ENCODE measurements around the gene RPUSD2.
"Not testable (repeated sequence)": the region's sequence is repeated elsewhere in the genome, so short reads cannot be mapped to it uniquely, and the experiment has no call there.

RPUSD2 gene

DNA sequence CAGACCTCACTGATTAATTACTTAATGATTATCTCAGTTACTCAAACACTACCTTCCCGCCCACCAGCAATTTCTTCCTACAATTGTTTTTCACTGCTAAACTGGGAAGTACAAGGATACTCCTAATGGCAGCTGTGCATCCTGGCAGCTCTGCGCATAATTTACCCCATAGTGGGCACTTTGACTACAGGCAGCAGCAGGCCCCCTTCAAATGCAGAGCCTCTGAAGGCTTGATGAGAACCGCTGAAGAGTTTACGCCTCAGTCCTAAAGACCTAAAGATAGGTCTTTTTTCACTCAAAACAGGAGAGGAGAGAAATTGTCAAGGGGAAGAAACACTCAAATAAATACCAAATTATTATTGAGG is 15.0 kb upstream of the RPUSD2 start:
- Mint-ChIP-seq H3K27ac (no peak overlapping the region), H3K36me3 (peaks cover 49% of the 10 kb centered on the region), H3K4me3 (no peak overlapping the region), H3K27me3 (no peaks in the 10 kb centered on the region), H3K4me1 (peaks cover 4% of the 10 kb centered on the region), H3K9me3 (no peaks in the 10 kb centered on the region)
- CTCF ChIA-PET, result no interaction called here
- no peak for DNase-seq

DNA sequence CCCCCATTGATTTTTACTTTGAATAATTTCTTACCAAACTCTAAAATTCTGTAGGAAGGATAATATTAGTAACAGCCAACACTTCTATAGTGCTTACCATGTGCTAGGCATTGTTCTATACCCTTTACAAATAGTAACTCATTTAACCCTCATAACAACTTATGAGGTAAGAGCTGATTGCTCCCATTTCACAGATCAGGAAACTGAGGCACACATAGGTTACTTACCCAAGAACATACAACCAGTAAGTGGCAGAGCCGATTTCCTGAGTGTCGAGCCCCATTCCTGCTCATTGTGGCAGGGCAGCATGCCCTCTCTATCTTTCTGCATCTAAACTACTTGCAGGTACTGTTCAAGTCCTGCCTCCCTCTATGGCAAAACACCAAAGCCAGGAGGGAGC is 13.2 kb upstream of the RPUSD2 start:
- no peak overlapping the region for H3K4me3 Mint-ChIP-seq
- H3K27ac Mint-ChIP-seq, result no peak overlapping the region
- H3K27me3 Mint-ChIP-seq, result no peaks in the 10 kb centered on the region
- no peak for DNase-seq
- no peaks in the 10 kb centered on the region for H3K9me3 Mint-ChIP-seq
- peaks cover 14% of the 10 kb centered on the region for H3K4me1 Mint-ChIP-seq
- CTCF ChIA-PET, result no interaction called here
- H3K36me3 Mint-ChIP-seq, result peaks cover 48% of the 10 kb centered on the region

DNA sequence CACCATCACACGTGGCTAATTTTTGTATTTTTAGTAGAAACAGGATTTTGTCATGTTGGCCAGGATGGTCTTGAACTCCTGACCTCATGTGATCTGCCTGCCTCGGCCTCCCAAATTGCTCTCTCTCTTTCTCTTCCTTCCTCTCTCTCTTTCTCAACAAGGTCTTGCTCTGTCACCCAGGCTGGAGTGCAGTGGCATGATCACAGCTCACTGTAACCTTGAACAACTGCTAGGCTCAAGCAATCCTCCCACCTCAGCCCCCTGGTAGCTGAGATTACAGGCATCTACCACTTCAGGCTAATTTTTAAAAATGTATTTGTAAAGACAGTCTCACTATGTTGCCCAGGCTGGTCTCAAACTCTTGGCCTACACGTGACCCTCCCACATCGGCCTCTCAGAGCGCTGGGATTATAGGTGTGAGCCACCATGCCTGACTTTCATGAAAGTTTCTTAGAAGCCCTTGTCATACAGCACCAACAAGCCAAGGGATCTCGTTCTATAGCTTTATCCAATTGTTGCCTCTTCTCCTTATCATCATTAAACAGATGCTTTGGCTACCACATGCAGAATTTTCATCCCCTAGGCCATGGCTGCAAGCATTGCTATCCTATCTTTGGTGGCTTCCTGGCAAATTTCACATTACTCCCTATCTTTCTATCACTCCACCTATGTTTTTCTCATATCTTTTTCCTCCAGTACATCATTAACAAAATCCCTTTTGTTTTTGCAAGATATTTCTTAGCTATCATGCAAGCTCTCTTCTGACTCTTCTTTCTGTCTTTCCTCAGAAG is 10.0 kb upstream of the RPUSD2 start:
- Mint-ChIP-seq H3K9me3 (no peaks in the 10 kb centered on the region), H3K27ac (no peak overlapping the region), H3K27me3 (no peaks in the 10 kb centered on the region), H3K36me3 (peaks cover 44% of the 10 kb centered on the region), H3K4me3 (no peak overlapping the region), H3K4me1 (peaks cover 34% of the 10 kb centered on the region)
- no peak for DNase-seq
- CTCF ChIA-PET, result no interaction called here

DNA sequence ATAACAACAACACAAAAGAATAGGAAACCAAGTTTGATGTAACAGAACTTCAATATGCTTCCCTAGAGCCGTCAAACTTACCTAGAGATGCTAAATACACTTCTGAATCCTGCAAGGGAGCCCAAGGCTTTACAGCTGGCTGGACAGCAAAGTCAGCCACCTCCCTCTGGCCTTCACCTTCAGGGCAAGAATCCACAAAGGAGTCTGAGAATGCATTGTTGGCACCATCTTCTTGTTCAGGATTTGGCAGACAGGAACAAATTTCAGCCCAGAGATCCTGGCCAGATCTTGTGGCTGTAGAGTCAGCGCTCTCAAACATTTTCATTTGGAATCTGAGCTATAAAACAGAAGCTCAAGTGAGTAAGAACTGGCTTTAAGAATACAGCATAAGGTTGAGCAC is 6.4 kb upstream of the RPUSD2 start:
- Mint-ChIP-seq H3K4me1 (peaks cover 57% of the 10 kb centered on the region), H3K27ac (no peak overlapping the region), H3K4me3 (peak overlapping the region; percentile 18), H3K27me3 (peaks cover 18% of the 10 kb centered on the region), H3K36me3 (peaks cover 17% of the 10 kb centered on the region), H3K9me3 (no peaks in the 10 kb centered on the region)
- CTCF ChIA-PET, result no interaction called here
- DNase-seq, result no peak

DNA sequence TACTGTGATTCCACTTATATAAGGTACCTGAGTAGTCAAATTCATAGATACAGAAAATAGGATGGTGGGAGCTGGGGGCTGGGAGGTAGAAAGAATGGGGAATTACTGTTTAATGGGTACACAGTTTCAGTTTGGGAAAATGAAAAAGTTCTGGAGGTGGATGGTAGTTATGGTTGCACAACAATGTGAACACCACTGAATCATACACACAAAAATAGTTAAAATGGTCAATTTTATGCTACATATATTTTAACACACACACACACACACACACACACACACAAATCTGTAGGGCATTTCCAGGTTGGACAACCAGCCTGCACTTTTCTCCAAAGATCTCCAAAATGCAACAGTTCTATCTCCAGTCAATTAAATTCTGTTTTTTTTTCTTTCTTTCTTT is 5.7 kb upstream of the RPUSD2 start:
- no peak for DNase-seq
- Mint-ChIP-seq H3K27ac (no peak overlapping the region), H3K27me3 (peaks cover 18% of the 10 kb centered on the region), H3K36me3 (peaks cover 15% of the 10 kb centered on the region), H3K4me1 (peaks cover 59% of the 10 kb centered on the region), H3K4me3 (peak overlapping the region; percentile 57), H3K9me3 (no peaks in the 10 kb centered on the region)
- CTCF ChIA-PET, result no interaction called here

DNA sequence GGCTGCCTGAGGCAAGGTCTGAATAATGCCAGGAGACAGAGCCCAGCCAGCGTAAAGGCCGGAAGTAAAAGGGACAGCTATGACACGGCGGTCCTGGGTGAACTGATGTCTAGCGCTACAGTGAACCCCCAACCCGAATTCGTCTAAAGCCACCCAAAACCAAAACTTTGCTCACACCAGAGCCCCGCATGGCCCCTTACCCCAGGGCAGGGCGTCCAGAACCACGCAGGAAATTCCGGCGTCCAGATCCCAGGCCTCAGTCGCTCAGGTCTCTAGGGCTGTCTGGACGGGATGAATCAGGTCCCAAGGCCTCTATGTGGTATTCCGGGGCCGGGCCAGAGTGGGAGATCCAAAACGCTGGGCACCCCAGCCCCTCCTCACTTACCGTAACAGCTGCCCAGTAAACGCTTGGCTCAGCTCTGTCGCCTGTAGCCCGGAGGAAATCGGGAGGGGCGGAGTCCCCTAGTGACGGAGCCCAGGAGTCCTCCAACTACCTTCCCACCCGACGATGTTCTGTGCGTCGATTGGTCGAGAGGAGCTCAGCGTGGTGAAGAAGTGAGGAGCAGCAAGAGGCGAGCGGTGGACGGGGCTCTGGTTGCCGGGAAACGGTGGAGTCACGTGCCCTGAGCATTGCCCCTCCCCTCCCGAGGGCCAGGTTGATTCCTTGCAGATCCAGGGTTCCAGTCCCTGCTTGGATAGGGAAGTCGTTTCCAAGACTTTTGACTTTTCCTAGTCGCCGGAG is 4.3 kb upstream of the RPUSD2 start, which contains the start of gene CCDC32:
Gene CCDC32, minus strand, starts transcription at position 452 of the 742 bp plus-strand sequence. CDS start 2,027 bp downstream, outside the sequence.
- H3K27ac Mint-ChIP-seq, result peak within 1 kb of the TSS; percentile 95
- H3K4me1 Mint-ChIP-seq, result peaks cover 60% of the 10 kb centered on the region
- H3K27me3 Mint-ChIP-seq, result peaks cover 18% of the 10 kb centered on the region
- peak; percentile 98 for DNase-seq
- CTCF ChIA-PET, result interaction anchor here (1.0 to 1.4 kb wide), 2 partner anchors 11 to 218 kb away, joined by 3 to 4 read pairs; no protein-coding TSS in a partner anchor
- H3K9me3 Mint-ChIP-seq, result no peaks in the 10 kb centered on the region
- peaks cover 10% of the 10 kb centered on the region for H3K36me3 Mint-ChIP-seq
- peak within 1 kb of the TSS; percentile 96 for H3K4me3 Mint-ChIP-seq

DNA sequence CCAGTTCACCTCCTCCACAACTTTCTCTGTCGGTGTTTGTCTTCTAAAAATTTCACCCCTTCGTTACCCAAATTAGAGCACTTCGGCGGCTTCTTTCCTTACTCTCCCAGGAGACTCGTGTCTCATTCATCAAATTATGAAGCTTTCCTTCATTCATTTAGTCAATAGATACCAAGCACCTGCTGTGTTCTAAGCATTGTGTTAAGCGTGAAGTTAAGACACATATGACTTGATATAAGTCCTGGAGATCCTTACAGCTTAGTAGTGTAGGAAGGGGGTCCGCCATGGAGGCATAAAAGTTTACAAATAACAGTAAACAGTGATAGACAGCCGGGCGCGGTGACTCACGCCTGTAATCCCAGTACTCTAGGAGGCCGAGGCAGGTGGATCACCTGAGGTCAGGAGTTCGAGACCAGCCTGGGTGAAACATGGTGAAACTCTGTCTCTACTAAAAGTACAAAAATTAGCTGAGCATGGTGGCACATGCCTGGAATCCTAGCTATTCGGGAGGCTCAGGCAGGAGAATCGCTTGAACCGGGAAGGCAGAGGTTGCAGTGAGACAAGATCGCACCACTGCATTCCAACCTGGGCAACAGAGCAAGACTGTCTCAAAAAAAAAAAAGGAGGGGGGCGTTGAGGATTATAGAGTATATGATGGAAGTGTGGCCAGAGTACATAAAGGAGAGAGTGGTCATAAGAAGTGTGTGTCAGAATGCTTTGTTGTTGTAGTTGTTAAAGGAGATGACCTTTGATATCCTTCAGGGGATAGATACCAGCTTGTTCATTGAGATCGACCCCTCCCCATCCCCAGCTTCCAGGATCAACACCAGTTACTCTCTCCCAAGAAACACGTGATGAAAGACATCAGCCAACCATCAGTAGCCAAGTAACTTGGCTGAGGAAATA is 3.5 kb upstream of the RPUSD2 start:
- peaks cover 18% of the 10 kb centered on the region for H3K27me3 Mint-ChIP-seq
- H3K9me3 Mint-ChIP-seq, result no peaks in the 10 kb centered on the region
- H3K27ac Mint-ChIP-seq, result peak overlapping the region; percentile 95
- peaks cover 62% of the 10 kb centered on the region for H3K4me1 Mint-ChIP-seq
- H3K4me3 Mint-ChIP-seq, result peak overlapping the region; percentile 96
- CTCF ChIA-PET, result interaction anchor here (1.0 to 1.4 kb wide), 2 partner anchors 10 to 217 kb away, joined by 3 to 4 read pairs; no protein-coding TSS in a partner anchor
- DNase-seq, result no peak
- peaks cover 5% of the 10 kb centered on the region for H3K36me3 Mint-ChIP-seq

DNA sequence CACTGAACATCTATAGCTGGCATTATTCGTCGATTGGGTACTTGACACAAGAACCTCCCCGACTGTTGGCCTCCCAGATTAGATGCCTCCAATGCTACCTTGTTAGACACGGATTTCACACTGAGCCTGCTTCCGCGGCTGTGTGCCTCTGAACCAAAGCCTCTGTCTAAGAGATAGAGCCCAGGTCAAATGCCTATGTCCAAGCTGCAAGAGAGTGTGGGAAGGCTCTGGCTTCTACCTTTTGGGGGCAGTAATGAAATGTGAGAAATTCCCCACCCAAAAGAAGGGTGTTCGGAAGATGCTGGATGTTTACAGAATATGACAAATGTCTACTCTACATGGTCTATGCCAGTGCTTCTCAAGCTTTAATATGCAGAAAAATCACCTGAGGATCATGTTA is 2.0 kb upstream of the RPUSD2 start:
- no peak overlapping the region for H3K4me3 Mint-ChIP-seq
- peak overlapping the region; percentile 37 for H3K27ac Mint-ChIP-seq
- peaks cover 63% of the 10 kb centered on the region for H3K4me1 Mint-ChIP-seq
- H3K9me3 Mint-ChIP-seq, result no peaks in the 10 kb centered on the region
- DNase-seq, result no peak
- CTCF ChIA-PET, result interaction anchor here (1.2 kb wide), 2 partner anchors 24 to 47 kb away, joined by 3 read pairs; no protein-coding TSS in a partner anchor
- H3K36me3 Mint-ChIP-seq, result no peaks in the 10 kb centered on the region
- H3K27me3 Mint-ChIP-seq, result peaks cover 18% of the 10 kb centered on the region

DNA sequence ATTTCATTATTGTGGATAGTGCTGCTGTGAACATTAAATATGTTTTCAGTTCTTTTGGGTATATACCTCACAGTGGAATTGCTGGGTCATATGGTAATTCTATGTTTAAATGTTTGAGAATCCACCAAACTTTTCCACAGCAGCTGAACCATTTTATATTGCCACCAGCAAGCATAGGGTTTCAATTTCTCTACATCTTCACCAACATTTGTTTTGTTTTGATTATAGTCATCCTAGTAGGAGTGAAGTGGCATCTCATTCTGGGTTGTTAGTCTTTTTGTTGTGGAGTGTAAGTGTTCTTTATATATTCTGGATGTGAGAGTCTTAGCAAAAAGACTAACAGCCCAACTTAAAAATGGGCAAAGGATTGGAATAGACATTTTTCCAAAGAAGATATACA is 6.0 kb downstream of the RPUSD2 start:
- no peak overlapping the region for H3K4me3 Mint-ChIP-seq
- H3K27ac Mint-ChIP-seq, result no peak overlapping the region
- peaks cover 13% of the 10 kb centered on the region for H3K4me1 Mint-ChIP-seq
- no peaks in the 10 kb centered on the region for H3K9me3 Mint-ChIP-seq
- no peak for DNase-seq
- no peaks in the 10 kb centered on the region for H3K27me3 Mint-ChIP-seq
- peaks cover 24% of the 10 kb centered on the region for H3K36me3 Mint-ChIP-seq
- CTCF ChIA-PET, result interaction anchor here (1.6 kb wide), 1 partner anchor 10 kb away, joined by 4 read pairs; the partner anchor contains the start of gene CCDC32

DNA sequence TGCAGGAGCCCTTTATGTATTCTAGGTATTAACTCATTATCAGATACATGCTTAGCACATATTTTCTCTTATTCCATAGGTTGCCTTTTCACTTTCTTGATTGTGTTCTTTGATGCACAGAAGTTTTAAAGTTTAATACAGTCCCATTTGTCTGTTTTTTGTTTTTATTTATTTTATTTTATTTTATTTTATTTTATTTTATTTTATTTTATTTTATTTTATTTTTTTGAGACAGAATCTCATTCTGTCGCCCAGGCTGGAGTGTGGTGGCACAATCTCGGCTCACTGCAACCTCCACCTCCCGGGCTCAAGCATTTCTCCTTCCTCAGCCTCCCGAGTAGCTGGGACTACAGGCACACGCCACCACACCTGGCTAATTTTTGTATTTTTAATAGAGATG is 7.8 kb downstream of the RPUSD2 start:
- H3K4me3 Mint-ChIP-seq, H3K27me3 Mint-ChIP-seq, H3K4me1 Mint-ChIP-seq, H3K9me3 Mint-ChIP-seq, H3K27ac Mint-ChIP-seq, DNase-seq: not testable (repeated sequence)
- H3K36me3 Mint-ChIP-seq, result peaks cover 24% of the 10 kb centered on the region
- CTCF ChIA-PET, result interaction anchor here (1.3 to 1.6 kb wide), 2 partner anchors 12 to 13 kb away, joined by 4 read pairs; partner anchors contain the start of gene CCDC32

DNA sequence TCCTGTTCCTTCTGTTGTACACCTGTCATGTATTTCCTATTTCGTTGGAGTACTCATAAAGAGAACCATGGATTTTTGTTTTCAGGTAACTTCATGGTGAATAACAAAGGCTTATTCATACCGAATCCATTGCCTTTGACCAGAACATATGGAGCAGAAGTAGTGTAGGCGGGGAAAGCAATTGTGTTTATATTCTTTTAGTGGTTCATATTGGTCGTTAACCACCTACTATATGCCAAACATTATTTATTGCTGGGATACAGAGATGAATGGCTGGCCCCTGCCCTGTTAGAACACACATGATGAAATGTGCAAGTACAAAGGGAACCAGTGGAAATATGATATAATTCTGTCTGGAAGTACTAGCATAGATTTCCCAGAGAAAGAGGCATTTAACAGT is 9.8 kb downstream of the RPUSD2 start:
- no peaks in the 10 kb centered on the region for H3K27me3 Mint-ChIP-seq
- no peak overlapping the region for H3K4me3 Mint-ChIP-seq
- CTCF ChIA-PET, result no interaction called here
- peaks cover 6% of the 10 kb centered on the region for H3K4me1 Mint-ChIP-seq
- no peak for DNase-seq
- H3K27ac Mint-ChIP-seq, result no peak overlapping the region
- no peaks in the 10 kb centered on the region for H3K9me3 Mint-ChIP-seq
- peaks cover 12% of the 10 kb centered on the region for H3K36me3 Mint-ChIP-seq

DNA sequence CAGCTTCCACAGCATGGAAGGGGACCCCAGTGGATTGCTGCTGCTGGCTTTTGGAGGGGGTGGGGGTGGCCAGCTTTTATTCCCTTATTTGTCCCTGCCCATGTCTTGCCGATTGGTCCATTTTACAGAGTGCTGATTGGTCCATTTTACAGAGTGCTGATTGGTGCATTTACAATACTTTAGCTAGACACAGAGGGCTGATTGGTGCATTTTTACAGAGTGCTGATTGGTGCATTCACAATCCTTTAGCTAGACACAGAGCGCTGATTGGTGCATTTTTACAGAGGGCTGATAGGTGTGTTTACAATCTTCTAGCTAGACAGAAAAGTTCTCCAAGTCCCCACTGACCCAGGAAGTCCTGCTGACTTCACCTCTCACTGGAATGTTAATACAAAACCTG is 12.7 kb downstream of the RPUSD2 start:
- H3K9me3 Mint-ChIP-seq, H3K27me3 Mint-ChIP-seq, H3K36me3 Mint-ChIP-seq, CTCF ChIA-PET, DNase-seq, H3K27ac Mint-ChIP-seq, H3K4me3 Mint-ChIP-seq, H3K4me1 Mint-ChIP-seq: not testable (repeated sequence)

DNA sequence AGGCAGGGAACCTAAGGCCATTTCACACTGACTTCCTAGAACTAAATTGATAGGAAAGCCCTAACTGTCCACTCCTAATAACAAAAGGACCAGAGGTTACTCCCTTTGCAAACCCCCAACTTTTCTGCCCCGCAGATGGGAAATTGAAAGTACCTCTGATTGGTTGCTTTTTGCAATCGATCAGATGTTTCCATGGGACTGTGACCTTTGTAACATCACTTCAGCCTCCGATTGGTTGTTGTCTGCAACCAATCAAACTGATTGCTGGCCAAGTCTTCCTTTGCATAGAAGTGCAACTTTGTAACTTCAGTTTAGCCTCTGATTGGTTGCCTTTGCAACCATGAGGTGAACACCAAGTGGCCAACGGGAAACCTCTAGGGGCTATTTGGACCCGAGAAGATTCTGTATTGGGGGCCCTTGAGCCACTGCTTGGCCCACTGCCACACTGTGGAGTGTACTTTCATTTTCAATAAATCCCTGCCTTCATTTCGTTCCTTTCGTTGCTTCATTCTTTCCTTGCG is 13.7 kb downstream of the RPUSD2 start:
- Mint-ChIP-seq H3K27ac (no peak overlapping the region), H3K4me3 (no peak overlapping the region)

DNA sequence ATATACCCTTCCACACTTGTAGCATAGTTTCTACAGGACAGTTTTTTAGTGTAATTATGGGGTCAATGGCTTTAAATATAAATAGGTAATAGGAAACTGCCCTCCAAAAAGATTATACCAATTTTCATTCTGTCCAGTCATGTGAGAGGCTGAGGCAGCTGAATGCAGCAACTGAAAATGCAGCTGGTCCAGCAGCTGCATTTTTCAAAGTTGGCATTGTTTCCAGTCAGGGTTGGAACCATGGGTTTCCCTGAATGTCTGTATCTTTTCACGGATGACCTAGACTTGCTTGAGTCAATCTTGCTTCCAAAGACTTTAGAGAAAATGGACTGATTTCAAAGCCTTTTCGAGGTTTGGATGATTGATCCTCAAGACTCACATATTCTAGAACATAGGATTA is 15.1 kb downstream of the RPUSD2 start:
- Mint-ChIP-seq H3K4me3 (no peak overlapping the region), H3K27ac (no peak overlapping the region), H3K36me3 (no peaks in the 10 kb centered on the region), H3K4me1 (peaks cover 6% of the 10 kb centered on the region), H3K27me3 (peaks cover 19% of the 10 kb centered on the region), H3K9me3 (no peaks in the 10 kb centered on the region)
- no peak for DNase-seq
- CTCF ChIA-PET, result no interaction called here

More for the DNA sequence above, 13.7 kb downstream of the RPUSD2 start:
- H3K4me1 Mint-ChIP-seq, result peaks cover 6% of the 10 kb centered on the region
- H3K27me3 Mint-ChIP-seq, result peaks cover 15% of the 10 kb centered on the region
- CTCF ChIA-PET, result interaction anchor here (0.6 kb wide), 1 partner anchor 9 kb away, joined by 3 read pairs; no protein-coding TSS in a partner anchor
- DNase-seq, result no peak
- H3K9me3 Mint-ChIP-seq, result no peaks in the 10 kb centered on the region
- H3K36me3 Mint-ChIP-seq, result no peaks in the 10 kb centered on the region

Measured in activated naive CD4-positive, alpha-beta T cell treated with anti-CD3 and anti-CD28 coated beads, Interleukin-2, amount 10 ng/mL, durations not matched to agents 7 days and 5 days (primary cell).